ENCODE results near the gene ATP10D. TPM values are rescaled to one million over a fixed set of nuclear protein-coding genes. Genes with fewer than 3 reads are reported as not detected.
"Not testable (repeated sequence)": the region's sequence is repeated elsewhere in the genome, so short reads cannot be mapped to it uniquely, and the experiment has no call there.

ATP10D gene
- total RNA-seq, 1 donor from 2014 or later = 8.0 TPM

- ATAC-seq (no peak), DNase-seq (ENCODE audit: missing footprints) (no peak)
- intact Hi-C loops (cut with DNase I) = no loop called here
Observed at GRCh38 chr4:47530801-47531200, 45.7 kb downstream of the ATP10D start.

- ATAC-seq (peak; percentile 80), DNase-seq (ENCODE audit: missing footprints) (no peak)
- intact Hi-C loops (cut with DNase I) = no loop called here
Observed at GRCh38 chr4:47531241-47531953, 46.3 kb downstream of the ATP10D start.

DNA sequence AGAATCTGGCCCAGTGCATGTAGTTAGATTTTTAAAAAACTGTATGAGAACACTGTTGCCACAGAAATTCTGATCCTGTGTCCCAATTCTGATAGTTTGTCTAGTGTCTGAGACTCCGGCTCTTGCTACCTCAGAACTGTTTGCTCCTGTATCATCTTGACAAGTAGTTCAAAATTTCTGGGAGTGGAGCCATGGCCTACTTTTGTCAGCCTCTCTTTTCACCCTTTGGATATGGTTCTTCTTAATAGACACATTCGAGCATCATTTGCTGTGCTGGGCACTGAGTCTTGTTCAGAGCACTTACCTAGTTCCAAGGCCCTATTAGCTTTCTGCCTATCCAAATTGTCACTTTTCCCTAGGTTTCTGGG is 46.9 kb downstream of the ATP10D start:
- DNase-seq (ENCODE audit: missing footprints) = no peak
- intact Hi-C loops (cut with DNase I) = no loop called here
- ATAC-seq = peak; percentile 56

- intact Hi-C loops (cut with DNase I) = no loop called here
- no peak for DNase-seq (ENCODE audit: missing footprints)
Observed at GRCh38 chr4:47532658-47533057, 47.6 kb downstream of the ATP10D start.

DNA sequence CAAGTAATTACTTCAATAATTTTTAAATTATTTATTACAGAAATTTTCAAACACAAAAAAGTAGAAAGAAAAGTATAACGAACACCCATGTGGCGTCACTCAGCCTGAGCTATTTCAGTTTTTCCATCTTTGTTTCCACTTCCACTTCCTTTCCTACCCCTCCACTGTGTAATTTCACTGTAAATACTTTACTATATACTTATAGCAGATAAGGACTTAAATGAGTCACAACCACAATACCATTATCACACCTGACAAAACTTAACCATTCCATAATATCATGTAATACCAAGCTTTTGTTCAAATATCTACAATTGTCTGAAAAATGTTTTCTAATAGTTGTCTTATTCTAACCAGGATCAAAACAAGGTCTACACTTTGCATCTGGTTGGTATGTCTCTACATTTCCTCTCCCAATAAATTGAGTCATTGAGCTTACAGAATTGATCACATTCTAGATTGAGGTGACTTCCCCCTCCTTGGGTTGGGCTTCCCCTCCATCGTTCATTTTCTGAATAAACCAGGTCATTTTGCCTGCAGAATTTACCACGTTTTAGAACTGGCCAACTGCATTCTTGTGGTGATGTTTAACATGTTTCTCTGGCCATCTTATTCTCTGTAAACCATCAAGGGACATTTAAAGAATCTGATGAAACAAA is 48.7 kb downstream of the ATP10D start:
- intact Hi-C loops (cut with DNase I) = no loop called here
- DNase-seq (ENCODE audit: missing footprints) (no peak), ATAC-seq (no peak)

More at GRCh38 chr4:47532658-47533057, 47.6 kb downstream of the ATP10D start:
- no peak for ATAC-seq

- DNase-seq (ENCODE audit: missing footprints) = no peak
- intact Hi-C loops (cut with DNase I) = no loop called here
- no peak for ATAC-seq
Observed at GRCh38 chr4:47534772-47535171, 49.7 kb downstream of the ATP10D start.

DNA sequence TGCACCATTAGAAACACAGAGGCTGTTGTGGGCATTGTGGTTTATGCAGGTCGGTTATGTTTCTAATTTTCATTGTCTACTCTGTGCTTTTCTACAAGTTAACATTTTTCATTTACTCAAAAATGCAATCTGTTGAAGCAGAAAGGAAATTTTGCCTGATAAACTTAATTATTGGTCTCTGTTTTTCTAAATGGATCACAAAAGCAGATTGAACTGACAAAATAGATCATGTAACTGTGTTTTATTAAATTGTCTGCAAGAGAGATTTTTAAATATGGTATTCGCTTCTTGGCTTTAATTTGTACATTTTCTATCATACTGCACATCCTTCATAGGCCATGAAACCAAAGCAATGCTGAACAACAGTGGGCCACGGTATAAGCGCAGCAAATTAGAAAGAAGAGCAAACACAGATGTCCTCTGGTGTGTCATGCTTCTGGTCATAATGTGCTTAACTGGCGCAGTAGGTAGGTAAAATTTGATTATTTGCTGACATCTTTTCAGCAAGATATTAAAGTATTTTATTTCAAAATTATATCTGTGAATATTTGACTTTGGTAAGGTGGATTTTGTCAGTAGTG is 50.6 kb downstream of the ATP10D start:
- DNase-seq (ENCODE audit: missing footprints) (no peak), ATAC-seq (no peak)
- intact Hi-C loops (cut with DNase I) = no loop called here

- ATAC-seq (no peak), DNase-seq (ENCODE audit: missing footprints) (no peak)
- intact Hi-C loops (cut with DNase I) = no loop called here
Observed at GRCh38 chr4:47536966-47537365, 51.9 kb downstream of the ATP10D start.

- ATAC-seq (no peak), DNase-seq (ENCODE audit: missing footprints) (no peak)
- intact Hi-C loops (cut with DNase I) = no loop called here
Observed at GRCh38 chr4:47538111-47538824, 53.2 kb downstream of the ATP10D start.

DNA sequence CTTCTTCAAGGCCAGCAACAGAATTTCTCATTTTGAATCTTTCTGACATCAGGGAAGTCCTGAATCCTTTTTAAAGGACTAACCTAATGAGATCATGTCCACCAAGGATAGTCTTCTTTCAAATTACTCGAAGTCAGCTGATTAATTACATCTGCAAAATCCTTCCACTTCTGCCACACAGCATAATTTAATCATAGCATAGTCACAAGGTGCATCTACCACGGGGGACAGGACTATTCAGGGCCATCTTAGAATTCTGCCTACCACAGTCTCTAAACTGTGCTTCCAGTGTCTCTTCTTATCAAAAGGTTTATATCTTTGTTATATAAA is 53.7 kb downstream of the ATP10D start:
- no peak for ATAC-seq
- DNase-seq (ENCODE audit: missing footprints) = no peak
- intact Hi-C loops (cut with DNase I) = no loop called here

- ATAC-seq; DNase-seq (ENCODE audit: missing footprints); intact Hi-C loops (cut with DNase I): not testable (repeated sequence)
Observed at GRCh38 chr4:47542640-47543039, 57.6 kb downstream of the ATP10D start.

DNA sequence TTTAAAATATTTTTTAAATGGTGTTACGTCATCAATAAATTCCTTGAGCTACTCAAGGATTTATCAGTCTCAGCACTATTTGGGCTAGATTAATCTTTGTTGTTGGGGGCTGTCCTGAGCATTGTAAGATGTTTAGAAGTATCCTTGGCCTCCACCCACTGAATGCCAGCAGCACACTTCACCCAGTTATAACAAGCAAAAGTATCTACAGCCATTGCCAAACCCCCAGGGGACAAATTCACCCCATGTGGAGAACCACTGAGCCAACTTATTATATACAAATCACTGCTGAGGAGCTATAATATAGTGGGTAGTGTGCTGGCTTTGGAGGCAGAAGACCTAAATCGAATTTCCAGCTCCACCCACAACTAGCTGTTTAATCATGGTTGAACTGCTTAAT is 58.3 kb downstream of the ATP10D start:
- intact Hi-C loops (cut with DNase I) = no loop called here
- no peak for ATAC-seq

DNA sequence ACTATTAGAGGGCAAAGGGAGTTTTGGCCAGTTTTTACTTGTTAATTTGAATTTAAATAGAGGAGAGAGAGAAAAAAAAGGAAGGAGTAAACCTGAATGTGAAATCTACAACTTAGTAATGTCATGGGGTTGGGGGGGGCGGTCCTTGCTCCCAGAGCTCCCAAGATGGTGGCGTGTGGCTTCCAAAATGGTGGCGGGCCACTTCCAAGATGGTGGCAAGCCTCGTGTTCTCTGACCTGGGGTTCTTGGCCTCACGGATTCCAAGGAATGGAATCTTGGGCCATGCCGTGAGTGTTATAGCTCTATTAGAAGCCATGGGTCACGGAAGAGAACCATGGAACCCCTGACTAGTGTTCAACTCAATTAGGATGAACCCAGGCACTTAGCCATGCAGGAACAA is 65.3 kb downstream of the ATP10D start:
- ATAC-seq; intact Hi-C loops (cut with DNase I); DNase-seq (ENCODE audit: missing footprints): not testable (repeated sequence)

More for the DNA sequence above, 58.3 kb downstream of the ATP10D start:
- DNase-seq (ENCODE audit: missing footprints) = no peak

DNA sequence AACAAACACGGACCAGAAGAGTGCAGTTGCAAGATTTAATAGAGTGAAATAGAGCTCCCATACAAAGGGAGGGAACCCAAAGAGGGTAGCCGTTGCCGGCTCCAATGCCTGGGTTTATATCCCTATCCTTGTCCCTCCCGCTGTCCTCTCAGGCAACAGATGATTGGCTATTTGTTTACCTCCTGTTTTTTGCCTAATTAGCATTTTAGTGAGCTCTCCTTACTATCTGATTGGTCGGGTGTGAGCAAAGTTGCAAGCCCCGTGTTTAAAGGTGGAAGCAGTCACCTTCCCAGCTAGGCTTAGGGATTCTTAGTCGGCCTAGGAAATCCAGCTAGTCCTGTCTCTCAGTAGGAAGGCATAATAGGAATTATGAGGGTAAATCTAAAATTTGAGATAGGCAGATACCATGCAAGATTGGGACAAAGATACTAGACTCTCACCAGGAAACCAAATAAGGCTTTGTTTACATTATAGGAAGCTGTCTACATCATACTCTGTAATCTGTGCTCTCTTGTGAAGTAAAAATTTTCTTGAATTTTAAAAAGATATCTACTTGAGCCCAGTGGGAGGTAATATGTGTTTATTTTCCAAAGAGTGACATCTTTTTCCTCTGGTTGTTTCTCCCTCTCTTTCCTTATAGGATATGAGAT is 65.9 kb downstream of the ATP10D start:
- intact Hi-C loops (cut with DNase I) = no loop called here

GRCh38 chr4:47551682-47552081 is 66.6 kb downstream of the ATP10D start:
- DNase-seq (ENCODE audit: missing footprints) (no peak), ATAC-seq (no peak)
- intact Hi-C loops (cut with DNase I) = no loop called here

More for the DNA sequence above, 65.9 kb downstream of the ATP10D start:
- no peak for DNase-seq (ENCODE audit: missing footprints)
- no peak for ATAC-seq

DNA sequence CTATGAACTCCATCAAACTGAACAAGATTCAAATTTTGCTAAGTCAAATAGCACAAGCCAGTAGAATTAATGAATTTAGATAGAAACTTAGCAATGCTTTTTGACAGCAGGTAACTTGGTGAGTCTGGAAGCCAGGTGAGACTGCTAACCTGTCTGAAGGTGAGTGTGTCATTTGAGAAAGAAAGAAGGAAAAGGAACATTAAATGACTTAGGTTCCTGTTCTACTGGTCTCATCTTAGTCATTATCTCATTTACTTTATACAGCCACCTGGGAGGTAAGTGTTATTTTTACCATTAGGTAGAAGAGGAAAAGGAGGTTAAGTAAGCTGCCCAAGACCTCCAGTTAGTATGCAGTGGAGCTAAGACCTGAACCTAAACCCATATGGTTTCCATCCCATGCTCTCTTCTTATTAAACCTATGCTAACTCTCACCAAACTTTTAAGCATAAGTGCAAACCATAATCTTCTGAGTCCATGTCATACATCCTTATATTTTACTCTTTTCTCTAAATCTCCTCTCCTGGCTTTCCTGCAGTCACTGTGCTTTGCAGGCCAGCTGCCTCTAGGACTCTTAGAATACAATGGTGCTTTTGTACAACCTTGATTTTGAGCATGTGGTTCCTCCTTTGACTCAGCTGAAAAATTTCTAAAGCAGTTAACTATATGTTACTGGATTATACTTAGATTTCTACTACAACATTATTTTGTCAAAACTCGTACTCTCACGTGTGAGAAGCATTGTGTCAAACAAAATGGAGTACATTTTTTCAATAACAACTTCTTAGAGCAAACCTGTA is 68.5 kb downstream of the ATP10D start:
- DNase-seq (ENCODE audit: missing footprints) = no peak
- no peak for ATAC-seq
- intact Hi-C loops (cut with DNase I) = no loop called here

DNA sequence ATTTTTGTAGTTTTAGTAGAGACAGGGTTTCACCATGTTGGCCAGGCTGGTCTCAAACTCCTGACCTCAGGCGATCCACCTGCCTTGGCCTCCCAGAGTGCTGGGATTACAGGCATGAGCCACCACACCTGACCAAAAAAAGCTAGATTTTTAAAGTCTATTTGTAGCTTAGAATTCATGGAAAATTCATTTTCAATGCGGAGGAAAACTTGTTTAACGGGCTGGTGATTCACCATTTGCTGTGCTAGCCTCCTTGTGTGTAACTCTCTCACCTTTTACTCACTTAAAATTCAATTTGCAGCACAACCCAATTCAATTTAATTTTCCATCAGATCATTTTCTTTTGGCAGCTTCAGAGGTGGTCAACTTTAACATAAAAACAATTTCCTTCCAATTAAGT is 70.8 kb downstream of the ATP10D start:
- ATAC-seq; DNase-seq (ENCODE audit: missing footprints); intact Hi-C loops (cut with DNase I): not testable (repeated sequence)

DNA sequence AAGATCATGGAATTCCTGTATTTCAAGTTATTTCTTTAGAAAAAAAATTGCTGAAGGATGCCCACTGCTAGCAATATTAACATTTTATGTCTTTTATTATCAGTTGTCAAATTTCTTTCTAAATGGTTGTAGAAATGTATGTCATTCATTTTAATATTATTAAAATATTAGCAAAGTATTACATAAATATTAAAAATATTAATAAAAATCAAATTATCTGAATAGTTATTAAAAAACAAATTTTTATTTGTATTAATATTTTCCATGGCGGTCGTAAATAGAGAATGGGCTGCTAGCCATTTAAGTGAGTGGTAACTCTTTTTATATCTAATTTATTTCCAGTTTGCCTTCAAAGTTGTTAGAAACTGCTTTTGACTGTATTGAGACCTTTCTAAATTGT is 72.2 kb downstream of the ATP10D start:
- ATAC-seq = no peak
- intact Hi-C loops (cut with DNase I) = no loop called here
- DNase-seq (ENCODE audit: missing footprints) = no peak

Measured in Right ventricle myocardium inferior (tissue), 1 donor.